Vagina (tissue), 2 donors: ENCODE results near the gene SYCP1.

Experiments
- CTCF ChIP-seq, 3 experiments: fragments of 450-650 bp in 2 of 3; fragments of 200-600 bp in 1 of 3; sonication (generic) in 1 of 3; IDR thresholded peaks; one replicate each; pipeline ENCODE4 v1.5.1; 2017 to 2019; ENCODE audit warnings: antibody characterized with exemption in 3 of 3, mild to moderate bottlenecking in 2 of 3, moderate library complexity in 2 of 3
- POLR2A ChIP-seq, 2 donors: fragments of 450-650 bp; IDR thresholded peaks; one replicate each; pipeline ENCODE4 v1.6.1; 2017; ENCODE audit warnings: antibody characterized with exemption in 2 of 2, mild to moderate bottlenecking in 2 of 2, moderate library complexity in 2 of 2
- POLR2AphosphoS5 ChIP-seq, 2 donors: sonication (generic); formaldehyde crosslinking; IDR thresholded peaks; one replicate each; pipeline ENCODE4 v1.9.0; 2017; ENCODE audit warnings: antibody characterized with exemption in 2 of 2, mild to moderate bottlenecking in 2 of 2, low read depth in 1 of 2; ENCODE audit not compliant: insufficient read depth in 1 of 2

GRCh38 chr1:114927401-114927800 lies 72.7 kb downstream of the SYCP1 start:
- TF ChIP-seq CTCF (IDR thresholded peaks at IDR 0.05): no peak
- no peak for TF ChIP-seq POLR2A (IDR thresholded peaks at IDR 0.05)
- TF ChIP-seq POLR2AphosphoS5 (IDR thresholded peaks at IDR 0.05; ENCODE audit: insufficient read depth in 1 of 2, low read depth in 1 of 2): no peak
